SK-N-SH treated with all-trans-retinoic acid at 6 μM for 48 hours (cell line): ENCODE data around the gene MYO3A.

Source experiments
- ATAC-seq: fragments of 200-7000 bp; cut with Tn5 transposase; 3 replicates; pipeline ENCODE4 v1.9.1; 2020; ENCODE audit warnings: mild to moderate bottlenecking, moderate library complexity
- ARNTL ChIP-seq: fragments of 450-650 bp; formaldehyde crosslinking; IDR thresholded peaks from 2 replicates; pipeline ENCODE4 v1.5.0; 2020; ENCODE audit warnings: low read depth, mild to moderate bottlenecking, moderate library complexity, borderline replicate concordance
- CREB5 ChIP-seq: fragments of 250-450 bp; sonication (Bioruptor Pico); IDR thresholded peaks from 2 replicates; pipeline ENCODE4 v1.5.1; 2020; ENCODE audit warnings: low read depth, mild to moderate bottlenecking, moderate library complexity
- CSDC2 ChIP-seq: fragments of 250-450 bp; sonication (Bioruptor Pico); IDR thresholded peaks from 2 replicates; pipeline ENCODE4 v1.5.0; 2020; ENCODE audit warnings: mild to moderate bottlenecking, moderate library complexity
- ESRRG ChIP-seq: fragments of 250-450 bp; sonication (Bioruptor Pico); IDR thresholded peaks from 2 replicates; pipeline ENCODE4 v1.6.1; 2021; ENCODE audit warnings: mild to moderate bottlenecking
- GLIS3 ChIP-seq: fragments of 250-450 bp; sonication (Bioruptor Pico); IDR thresholded peaks from 2 replicates; pipeline ENCODE4 v1.5.0; 2020; ENCODE audit warnings: mild to moderate bottlenecking, moderate library complexity
- ISL1 ChIP-seq: fragments of 250-450 bp; sonication (Bioruptor Pico); IDR thresholded peaks from 2 replicates; pipeline ENCODE4 v2.1.2; 2022; ENCODE audit warnings: mild to moderate bottlenecking, moderate library complexity
- POU6F1 ChIP-seq: fragments of 250-450 bp; sonication (Bioruptor Pico); IDR thresholded peaks from 2 replicates; pipeline ENCODE4 v1.8.0; 2021; ENCODE audit warnings: low read depth, mild to moderate bottlenecking, moderate library complexity, borderline replicate concordance
- PPARA ChIP-seq: fragments of 250-450 bp; sonication (Bioruptor Pico); IDR thresholded peaks from 2 replicates; pipeline ENCODE4 v1.5.0; 2020; ENCODE audit warnings: mild to moderate bottlenecking, borderline replicate concordance
- RARB ChIP-seq: fragments of 250-450 bp; sonication (Bioruptor Pico); IDR thresholded peaks from 2 replicates; pipeline ENCODE4 v1.8.0; 2021; ENCODE audit warnings: mild to moderate bottlenecking, moderate library complexity
- SNAI2 ChIP-seq: fragments of 250-450 bp; sonication (Bioruptor Pico); IDR thresholded peaks from 2 replicates; pipeline ENCODE4 v1.5.0; 2020; ENCODE audit warnings: mild to moderate bottlenecking, moderate library complexity
- TCF4 ChIP-seq: fragments of 250-450 bp; sonication (Bioruptor Pico); IDR thresholded peaks from 2 replicates; pipeline ENCODE4 v1.8.0; 2021; ENCODE audit warnings: mild to moderate bottlenecking, moderate library complexity, borderline replicate concordance
- TOX ChIP-seq: fragments of 250-450 bp; sonication (Bioruptor Pico); IDR thresholded peaks from 2 replicates; pipeline ENCODE4 v1.8.0; 2021; ENCODE audit warnings: mild to moderate bottlenecking, moderate library complexity, borderline replicate concordance
- TSHZ2 ChIP-seq: fragments of 250-450 bp; sonication (Bioruptor Pico); IDR thresholded peaks from 2 replicates; pipeline ENCODE4 v1.5.0; 2020; ENCODE audit warnings: mild to moderate bottlenecking, moderate library complexity
- ZC3H10 ChIP-seq: fragments of 250-450 bp; sonication (Bioruptor Pico); IDR thresholded peaks from 2 replicates; pipeline ENCODE4 v1.5.1; 2021; ENCODE audit warnings: mild to moderate bottlenecking, moderate library complexity
- ZFP3 ChIP-seq: fragments of 250-450 bp; sonication (Bioruptor Pico); IDR thresholded peaks from 2 replicates; pipeline ENCODE4 v1.5.0; 2020; ENCODE audit warnings: mild to moderate bottlenecking, moderate library complexity
- ZFP30 ChIP-seq: fragments of 450-650 bp; formaldehyde crosslinking; IDR thresholded peaks from 2 replicates; pipeline ENCODE4 v1.5.0; 2022; ENCODE audit warnings: mild to moderate bottlenecking, moderate library complexity
- ZNF565 ChIP-seq: fragments of 450-650 bp; formaldehyde crosslinking; conservative IDR thresholded peaks from 2 replicates; pipeline ENCODE4 v1.5.0; 2020; ENCODE audit warnings: low read depth, mild to moderate bottlenecking, moderate library complexity
- ZNF70 ChIP-seq: fragments of 450-650 bp; formaldehyde crosslinking; IDR thresholded peaks from 2 replicates; pipeline ENCODE4 v1.5.0; 2020; ENCODE audit warnings: mild to moderate bottlenecking, moderate library complexity
- ZNF8 ChIP-seq: fragments of 450-650 bp; formaldehyde crosslinking; IDR thresholded peaks from 2 replicates; pipeline ENCODE4 v1.5.0; 2020; ENCODE audit warnings: mild to moderate bottlenecking, moderate library complexity
- TF ChIP-seq, protein P1 (sequence below): fragments of 250-450 bp; sonication (Bioruptor Pico); IDR thresholded peaks from 2 replicates; pipeline ENCODE4 v1.5.1; 2021; ENCODE audit warnings: mild to moderate bottlenecking, moderate library complexity
- TF ChIP-seq, protein P2 (sequence below): fragments of 250-450 bp; sonication (Bioruptor Pico); IDR thresholded peaks from 2 replicates; pipeline ENCODE4 v1.8.0; 2020; ENCODE audit warnings: mild to moderate bottlenecking, moderate library complexity, borderline replicate concordance

MYO3A gene

GRCh38 chr10:26024303-26024702, 90.3 kb downstream of the MYO3A start:
- no peak for TF ChIP-seq ZFP30 (CRISPR knock-in tag)
- TF ChIP-seq, protein P1, sequence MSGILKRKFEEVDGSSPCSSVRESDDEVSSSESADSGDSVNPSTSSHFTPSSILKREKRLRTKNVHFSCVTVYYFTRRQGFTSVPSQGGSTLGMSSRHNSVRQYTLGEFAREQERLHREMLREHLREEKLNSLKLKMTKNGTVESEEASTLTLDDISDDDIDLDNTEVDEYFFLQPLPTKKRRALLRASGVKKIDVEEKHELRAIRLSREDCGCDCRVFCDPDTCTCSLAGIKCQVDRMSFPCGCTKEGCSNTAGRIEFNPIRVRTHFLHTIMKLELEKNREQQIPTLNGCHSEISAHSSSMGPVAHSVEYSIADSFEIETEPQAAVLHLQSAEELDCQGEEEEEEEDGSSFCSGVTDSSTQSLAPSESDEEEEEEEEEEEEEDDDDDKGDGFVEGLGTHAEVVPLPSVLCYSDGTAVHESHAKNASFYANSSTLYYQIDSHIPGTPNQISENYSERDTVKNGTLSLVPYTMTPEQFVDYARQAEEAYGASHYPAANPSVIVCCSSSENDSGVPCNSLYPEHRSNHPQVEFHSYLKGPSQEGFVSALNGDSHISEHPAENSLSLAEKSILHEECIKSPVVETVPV (CRISPR knock-in tag), result no peak
- no peak for TF ChIP-seq POU6F1
- TF ChIP-seq TOX (CRISPR knock-in tag), result no peak
- TF ChIP-seq ZC3H10 (CRISPR knock-in tag), result no peak
- no peak for TF ChIP-seq ESRRG (CRISPR knock-in tag)
- TF ChIP-seq ZFP3 (CRISPR knock-in tag), result no peak
- TF ChIP-seq, protein P2, sequence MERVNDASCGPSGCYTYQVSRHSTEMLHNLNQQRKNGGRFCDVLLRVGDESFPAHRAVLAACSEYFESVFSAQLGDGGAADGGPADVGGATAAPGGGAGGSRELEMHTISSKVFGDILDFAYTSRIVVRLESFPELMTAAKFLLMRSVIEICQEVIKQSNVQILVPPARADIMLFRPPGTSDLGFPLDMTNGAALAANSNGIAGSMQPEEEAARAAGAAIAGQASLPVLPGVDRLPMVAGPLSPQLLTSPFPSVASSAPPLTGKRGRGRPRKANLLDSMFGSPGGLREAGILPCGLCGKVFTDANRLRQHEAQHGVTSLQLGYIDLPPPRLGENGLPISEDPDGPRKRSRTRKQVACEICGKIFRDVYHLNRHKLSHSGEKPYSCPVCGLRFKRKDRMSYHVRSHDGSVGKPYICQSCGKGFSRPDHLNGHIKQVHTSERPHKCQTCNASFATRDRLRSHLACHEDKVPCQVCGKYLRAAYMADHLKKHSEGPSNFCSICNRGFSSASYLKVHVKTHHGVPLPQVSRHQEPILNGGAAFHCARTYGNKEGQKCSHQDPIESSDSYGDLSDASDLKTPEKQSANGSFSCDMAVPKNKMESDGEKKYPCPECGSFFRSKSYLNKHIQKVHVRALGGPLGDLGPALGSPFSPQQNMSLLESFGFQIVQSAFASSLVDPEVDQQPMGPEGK (CRISPR knock-in tag), result no peak
- no peak for TF ChIP-seq ARNTL (CRISPR knock-in tag)
- TF ChIP-seq ISL1 (CRISPR knock-in tag), result no peak
- no peak for TF ChIP-seq TCF4
- no peak for TF ChIP-seq RARB (CRISPR knock-in tag)
- TF ChIP-seq PPARA (CRISPR knock-in tag), result no peak
- no peak for TF ChIP-seq SNAI2
- no peak for TF ChIP-seq TSHZ2 (CRISPR knock-in tag)
- TF ChIP-seq CREB5, result no peak
- no peak for TF ChIP-seq ZNF8 (CRISPR knock-in tag)
- TF ChIP-seq, all 23 proteins: peak for 0
- no peak for ATAC-seq

- ATAC-seq, result no peak
- no peak for TF ChIP-seq CSDC2
- no peak for TF ChIP-seq RARB (CRISPR knock-in tag)
Observed at GRCh38 chr10:26025523-26025922, 91.5 kb downstream of the MYO3A start.

GRCh38 chr10:26029858-26030257, 95.8 kb downstream of the MYO3A start:
- ATAC-seq, result no peak
- no peak for TF ChIP-seq CSDC2
- TF ChIP-seq ZNF565 (CRISPR knock-in tag), result no peak
- no peak for TF ChIP-seq POU6F1

DNA sequence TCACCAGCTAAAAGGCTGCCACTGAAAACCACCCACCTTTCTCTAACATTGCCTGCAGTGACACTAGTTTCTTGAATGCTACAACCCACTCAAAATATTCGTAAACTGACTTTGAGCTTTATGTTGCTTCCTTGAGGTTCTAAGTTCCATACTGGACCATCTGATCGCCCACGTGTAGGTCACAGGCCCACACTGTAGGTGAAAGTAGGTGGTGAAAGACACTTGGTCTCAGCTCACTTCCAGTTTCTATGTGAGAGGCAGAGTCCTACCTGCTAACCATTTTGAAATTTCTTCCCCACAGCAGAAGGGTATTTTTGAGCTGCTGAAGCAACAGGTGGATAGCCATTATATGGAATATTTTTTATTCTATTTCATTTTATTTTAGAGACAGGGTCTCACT, 97.3 kb downstream of the MYO3A start:
- no peak for ATAC-seq
- no peak for TF ChIP-seq POU6F1
- TF ChIP-seq CREB5, result no peak
- TF ChIP-seq, protein P2 (CRISPR knock-in tag), result no peak
- TF ChIP-seq PPARA (CRISPR knock-in tag), result no peak
- no peak for TF ChIP-seq CSDC2
- no peak for TF ChIP-seq GLIS3 (CRISPR knock-in tag)
- TF ChIP-seq ZNF70 (CRISPR knock-in tag), result no peak
